ENCODE measurements around the gene SHCBP1L. TPM values are rescaled to one million over a fixed set of nuclear protein-coding genes. Genes with fewer than 3 reads are reported as not detected.

Gene SHCBP1L
- not detected for polyA plus RNA-seq (2013, experiment 1 of 2)
- not detected for polyA plus RNA-seq (2013, experiment 2 of 2)

DNA sequence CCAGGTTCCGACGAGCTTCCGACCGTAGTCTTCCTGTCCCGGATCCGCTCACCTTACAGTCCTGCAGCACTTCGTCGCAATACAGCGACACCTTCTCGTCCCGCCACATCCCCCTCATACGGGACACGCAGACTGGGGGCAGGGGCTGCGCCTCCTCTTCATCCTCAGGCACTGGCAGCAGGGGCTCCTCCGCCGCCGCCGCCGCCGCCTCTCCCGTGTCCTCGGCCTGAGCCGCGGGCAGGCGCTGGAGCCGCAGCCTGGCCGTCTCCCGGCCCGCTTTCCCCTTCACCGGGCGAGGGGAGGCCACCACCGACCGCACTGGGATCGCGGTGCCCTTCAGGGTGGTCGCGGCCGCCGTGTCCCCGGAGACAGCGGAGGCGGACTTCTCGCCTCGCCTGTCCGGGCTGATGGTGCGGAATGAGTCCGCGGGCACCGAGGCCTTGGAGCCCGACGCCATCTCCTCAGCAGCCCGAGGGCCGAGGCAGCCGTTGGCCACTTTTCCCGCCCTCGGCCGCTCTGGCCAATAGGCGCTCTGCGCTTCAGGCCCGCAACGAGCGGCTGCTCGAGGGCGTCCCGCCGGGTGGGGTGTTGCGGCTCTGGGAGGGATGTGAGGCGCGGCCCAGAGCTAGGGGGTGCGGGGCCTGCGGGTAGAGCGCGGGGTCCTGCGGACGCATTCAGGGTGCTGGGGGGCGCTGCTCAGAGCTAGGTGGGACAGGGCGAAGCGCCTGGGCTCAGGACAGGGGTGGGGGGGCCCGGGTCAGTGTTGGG is at the start of gene SHCBP1L:
Gene SHCBP1L, minus strand, starts transcription at position 490 of the 768 bp plus-strand sequence. Its CDS starts 33 bp downstream, at position 457.
- WGBS, 2 experiments (ENCODE audit: insufficient coverage in 2 of 2) = 95 to 97% methylated on average over 73 to 79 of the region's 79 CpGs
- Histone ChIP-seq H3K9me3 (ENCODE audit: control insufficient read depth, low read length) (no peaks in the 10 kb centered on the region), H3K36me3 (ENCODE audit: control insufficient read depth, insufficient read depth, low read length) (no peaks in the 10 kb centered on the region), H3K4me1 (ENCODE audit: control insufficient read depth, insufficient read depth, low read length, poor library complexity, severe bottlenecking) (no peaks in the 10 kb centered on the region), H3K27ac (ENCODE audit: low read depth, low read length, severe bottlenecking) (no peak within 1 kb of the TSS), H3K4me3 (ENCODE audit: extremely low read depth, insufficient read depth, low read length, poor library complexity, severe bottlenecking) (no peak within 1 kb of the TSS)

GRCh38 chr1:183002267-183002666 is 49.3 kb upstream of the SHCBP1L start:
- H3K9me3 ChIP-seq (ENCODE audit: control insufficient read depth, low read length) = no peaks in the 10 kb centered on the region
- H3K4me1 ChIP-seq (ENCODE audit: control insufficient read depth, insufficient read depth, low read length, poor library complexity, severe bottlenecking) = no peaks in the 10 kb centered on the region
- no peak overlapping the region for H3K4me3 ChIP-seq (ENCODE audit: extremely low read depth, insufficient read depth, low read length, poor library complexity, severe bottlenecking)
- H3K27ac ChIP-seq (ENCODE audit: low read depth, low read length, severe bottlenecking) = no peak overlapping the region
- no peaks in the 10 kb centered on the region for H3K36me3 ChIP-seq (ENCODE audit: control insufficient read depth, insufficient read depth, low read length)

- 89 to 100% methylated on average over 1 of the region's 4 CpGs for WGBS, 2 experiments (ENCODE audit: insufficient coverage in 2 of 2)
These were observed 47.4 kb upstream of the SHCBP1L start for GRCh38 chr1:183000167-183000962.

DNA sequence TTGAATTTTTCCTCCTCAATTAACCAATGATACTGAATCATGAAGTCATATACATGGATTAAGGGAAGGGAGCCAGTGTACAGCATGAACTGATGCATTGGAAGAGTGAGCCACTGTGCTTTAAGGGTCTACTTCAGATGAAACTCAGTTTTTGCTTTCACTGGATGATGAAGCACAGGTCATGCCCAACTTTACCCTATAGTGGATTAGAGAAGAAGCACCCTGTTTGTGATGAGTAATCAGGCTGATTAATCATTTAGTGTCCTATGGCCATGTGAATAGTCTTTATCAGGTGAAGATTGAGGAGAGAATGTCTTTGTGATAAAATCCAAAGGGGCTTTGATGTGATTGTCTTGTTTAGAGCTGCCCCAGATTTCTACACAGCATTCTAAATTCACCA is 45.5 kb upstream of the SHCBP1L start:
- Histone ChIP-seq H3K4me1 (ENCODE audit: control insufficient read depth, insufficient read depth, low read length, poor library complexity, severe bottlenecking) (no peaks in the 10 kb centered on the region), H3K36me3 (ENCODE audit: control insufficient read depth, insufficient read depth, low read length) (no peaks in the 10 kb centered on the region), H3K9me3 (ENCODE audit: control insufficient read depth, low read length) (no peaks in the 10 kb centered on the region)

More at GRCh38 chr1:183000167-183000962, 47.4 kb upstream of the SHCBP1L start:
- Histone ChIP-seq H3K27ac (ENCODE audit: low read depth, low read length, severe bottlenecking) (no peak overlapping the region), H3K4me1 (ENCODE audit: control insufficient read depth, insufficient read depth, low read length, poor library complexity, severe bottlenecking) (no peaks in the 10 kb centered on the region), H3K36me3 (ENCODE audit: control insufficient read depth, insufficient read depth, low read length) (no peaks in the 10 kb centered on the region), H3K4me3 (ENCODE audit: extremely low read depth, insufficient read depth, low read length, poor library complexity, severe bottlenecking) (no peak overlapping the region), H3K9me3 (ENCODE audit: control insufficient read depth, low read length) (no peaks in the 10 kb centered on the region)

GRCh38 chr1:182996816-182997215 is 43.9 kb upstream of the SHCBP1L start:
- H3K27ac ChIP-seq (ENCODE audit: low read depth, low read length, severe bottlenecking) = no peak overlapping the region
- WGBS, 2 experiments (ENCODE audit: insufficient coverage in 2 of 2) = no CpG with 5 or more reads among the region's 1 CpG
- H3K4me3 ChIP-seq (ENCODE audit: extremely low read depth, insufficient read depth, low read length, poor library complexity, severe bottlenecking) = no peak overlapping the region
- H3K4me1 ChIP-seq (ENCODE audit: control insufficient read depth, insufficient read depth, low read length, poor library complexity, severe bottlenecking) = no peaks in the 10 kb centered on the region
- H3K36me3 ChIP-seq (ENCODE audit: control insufficient read depth, insufficient read depth, low read length) = no peaks in the 10 kb centered on the region
- no peaks in the 10 kb centered on the region for H3K9me3 ChIP-seq (ENCODE audit: control insufficient read depth, low read length)

More for the DNA sequence above, 45.5 kb upstream of the SHCBP1L start:
- no peak overlapping the region for H3K27ac ChIP-seq (ENCODE audit: low read depth, low read length, severe bottlenecking)
- no peak overlapping the region for H3K4me3 ChIP-seq (ENCODE audit: extremely low read depth, insufficient read depth, low read length, poor library complexity, severe bottlenecking)

- no peaks in the 10 kb centered on the region for H3K9me3 ChIP-seq (ENCODE audit: control insufficient read depth, low read length)
- H3K4me1 ChIP-seq (ENCODE audit: control insufficient read depth, insufficient read depth, low read length, poor library complexity, severe bottlenecking) = no peaks in the 10 kb centered on the region
- no peak overlapping the region for H3K27ac ChIP-seq (ENCODE audit: low read depth, low read length, severe bottlenecking)
- WGBS, 2 experiments (ENCODE audit: insufficient coverage in 2 of 2) = 58 to 70% methylated on average over 2 of the region's 4 CpGs
- H3K4me3 ChIP-seq (ENCODE audit: extremely low read depth, insufficient read depth, low read length, poor library complexity, severe bottlenecking) = no peak overlapping the region
- H3K36me3 ChIP-seq (ENCODE audit: control insufficient read depth, insufficient read depth, low read length) = no peaks in the 10 kb centered on the region
These were observed 42.9 kb upstream of the SHCBP1L start for GRCh38 chr1:182995894-182996293.

DNA sequence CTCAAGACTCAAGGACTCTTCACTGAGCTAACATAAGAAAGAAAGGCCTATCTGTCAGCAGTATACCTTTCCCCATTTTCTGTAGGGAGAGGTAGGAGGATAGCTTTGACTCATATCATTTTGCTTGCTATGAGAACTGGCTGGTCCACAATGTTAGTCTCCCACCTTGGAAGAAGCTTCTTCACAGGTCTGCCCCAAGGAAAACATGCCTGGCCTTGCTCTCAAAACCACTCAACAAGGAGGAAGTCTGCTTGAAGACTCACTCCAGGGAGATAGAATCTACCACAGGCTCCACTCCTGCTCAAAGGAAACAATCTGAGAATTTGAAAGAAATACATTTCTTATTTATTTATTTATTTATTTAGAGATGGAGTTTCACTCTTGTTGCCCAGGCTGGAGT is 40.8 kb upstream of the SHCBP1L start:
- Histone ChIP-seq H3K9me3 (ENCODE audit: control insufficient read depth, low read length) (no peaks in the 10 kb centered on the region), H3K4me1 (ENCODE audit: control insufficient read depth, insufficient read depth, low read length, poor library complexity, severe bottlenecking) (no peaks in the 10 kb centered on the region), H3K36me3 (ENCODE audit: control insufficient read depth, insufficient read depth, low read length) (no peaks in the 10 kb centered on the region), H3K4me3 (ENCODE audit: extremely low read depth, insufficient read depth, low read length, poor library complexity, severe bottlenecking) (no peak overlapping the region), H3K27ac (ENCODE audit: low read depth, low read length, severe bottlenecking) (no peak overlapping the region)

- Histone ChIP-seq H3K36me3 (ENCODE audit: control insufficient read depth, insufficient read depth, low read length) (no peaks in the 10 kb centered on the region), H3K4me3 (ENCODE audit: extremely low read depth, insufficient read depth, low read length, poor library complexity, severe bottlenecking) (no peak overlapping the region), H3K4me1 (ENCODE audit: control insufficient read depth, insufficient read depth, low read length, poor library complexity, severe bottlenecking) (no peaks in the 10 kb centered on the region), H3K27ac (ENCODE audit: low read depth, low read length, severe bottlenecking) (no peak overlapping the region), H3K9me3 (ENCODE audit: control insufficient read depth, low read length) (no peaks in the 10 kb centered on the region)
- 68 to 74% methylated on average over 3 to 4 of the region's 7 CpGs for WGBS, 2 experiments (ENCODE audit: insufficient coverage in 2 of 2)
These were observed 37.6 kb upstream of the SHCBP1L start for GRCh38 chr1:182990413-182991144.

GRCh38 chr1:182985876-182986275 is 32.9 kb upstream of the SHCBP1L start:
- Histone ChIP-seq H3K4me3 (ENCODE audit: extremely low read depth, insufficient read depth, low read length, poor library complexity, severe bottlenecking) (no peak overlapping the region), H3K36me3 (ENCODE audit: control insufficient read depth, insufficient read depth, low read length) (no peaks in the 10 kb centered on the region), H3K27ac (ENCODE audit: low read depth, low read length, severe bottlenecking) (no peak overlapping the region), H3K9me3 (ENCODE audit: control insufficient read depth, low read length) (no peaks in the 10 kb centered on the region), H3K4me1 (ENCODE audit: control insufficient read depth, insufficient read depth, low read length, poor library complexity, severe bottlenecking) (no peaks in the 10 kb centered on the region)
- no CpG with 5 or more reads among the region's 1 CpG for WGBS, 2 experiments (ENCODE audit: insufficient coverage in 2 of 2)

DNA sequence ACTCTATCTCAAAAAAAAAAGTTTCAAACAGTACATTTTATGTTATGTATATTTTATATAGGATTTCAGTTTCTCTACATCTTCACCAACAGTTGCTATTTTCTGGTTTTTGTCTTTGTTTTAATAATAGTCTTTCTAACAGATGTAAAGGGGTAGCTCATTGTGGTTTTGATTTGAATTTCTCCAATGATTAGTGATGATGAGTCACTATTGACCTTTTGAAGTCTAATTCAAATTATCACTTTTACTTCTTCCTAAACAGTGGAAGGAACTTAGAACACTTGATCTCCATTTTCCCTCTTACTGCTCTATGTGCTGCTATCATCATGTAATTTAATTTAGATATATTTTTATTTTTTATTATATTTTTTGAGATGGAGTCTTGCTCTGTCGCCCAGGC is 31.7 kb upstream of the SHCBP1L start:
- no peaks in the 10 kb centered on the region for H3K9me3 ChIP-seq (ENCODE audit: control insufficient read depth, low read length)
- WGBS, 2 experiments (ENCODE audit: insufficient coverage in 2 of 2) = no CpG with 5 or more reads among the region's 1 CpG
- no peak overlapping the region for H3K27ac ChIP-seq (ENCODE audit: low read depth, low read length, severe bottlenecking)
- no peak overlapping the region for H3K4me3 ChIP-seq (ENCODE audit: extremely low read depth, insufficient read depth, low read length, poor library complexity, severe bottlenecking)
- no peaks in the 10 kb centered on the region for H3K36me3 ChIP-seq (ENCODE audit: control insufficient read depth, insufficient read depth, low read length)
- no peaks in the 10 kb centered on the region for H3K4me1 ChIP-seq (ENCODE audit: control insufficient read depth, insufficient read depth, low read length, poor library complexity, severe bottlenecking)

Measured in mesodermal cell (in vitro differentiated cells).